ENCODE data around the gene ZNF146.
A peak's percentile ranks its signal among the peaks of the same experiment; 100 is the strongest.
"Not testable (repeated sequence)": the region's sequence is repeated elsewhere in the genome, so short reads cannot be mapped to it uniquely, and the experiment has no call there.

ZNF146 gene

GRCh38 chr19:36236304-36236945, 21.5 kb downstream of the ZNF146 start:
- no peak for DNase-seq (ENCODE audit: low spot score)

GRCh38 chr19:36236946-36237310, 22.0 kb downstream of the ZNF146 start:
- no peak for DNase-seq (ENCODE audit: low spot score)

- DNase-seq (ENCODE audit: low spot score): no peak
Measured at GRCh38 chr19:36244066-36244465, 29.2 kb downstream of the ZNF146 start.

- peak; percentile 43 for DNase-seq (ENCODE audit: low spot score)
Measured at GRCh38 chr19:36245210-36246005, 30.5 kb downstream of the ZNF146 start.

- no peak for DNase-seq (ENCODE audit: low spot score)
Measured at GRCh38 chr19:36246006-36246481, 31.1 kb downstream of the ZNF146 start.

- no peak for DNase-seq (ENCODE audit: low spot score)
Measured at GRCh38 chr19:36252047-36252446, 37.1 kb downstream of the ZNF146 start.

GRCh38 chr19:36254848-36255247, 39.9 kb downstream of the ZNF146 start:
- no peak for DNase-seq (ENCODE audit: low spot score)

GRCh38 chr19:36255316-36255715, 40.4 kb downstream of the ZNF146 start:
- DNase-seq (ENCODE audit: low spot score): no peak

- DNase-seq (ENCODE audit: low spot score): no peak
Measured at GRCh38 chr19:36256064-36256463, 41.2 kb downstream of the ZNF146 start.

- no peak for DNase-seq (ENCODE audit: low spot score)
Measured at GRCh38 chr19:36256853-36257519, 42.1 kb downstream of the ZNF146 start.

GRCh38 chr19:36257520-36257876, 42.6 kb downstream of the ZNF146 start:
- DNase-seq (ENCODE audit: low spot score): no peak

- DNase-seq (ENCODE audit: low spot score): no peak
Measured at GRCh38 chr19:36258028-36258875, 43.3 kb downstream of the ZNF146 start.

GRCh38 chr19:36259211-36259610, 44.3 kb downstream of the ZNF146 start:
- no peak for DNase-seq (ENCODE audit: low spot score)

- DNase-seq (ENCODE audit: low spot score): no peak
Measured at GRCh38 chr19:36265064-36265463, 50.2 kb downstream of the ZNF146 start.

- DNase-seq (ENCODE audit: low spot score): no peak
Measured at GRCh38 chr19:36265856-36266374, 51.0 kb downstream of the ZNF146 start.

- DNase-seq (ENCODE audit: low spot score): no peak
Measured at GRCh38 chr19:36266375-36266961, 51.6 kb downstream of the ZNF146 start.

- no peak for DNase-seq (ENCODE audit: low spot score)
Measured at GRCh38 chr19:36267061-36267845, 52.3 kb downstream of the ZNF146 start.

- DNase-seq (ENCODE audit: low spot score): not testable (repeated sequence)
Measured at GRCh38 chr19:36268081-36268480, 53.2 kb downstream of the ZNF146 start.

GRCh38 chr19:36268591-36268990, 53.7 kb downstream of the ZNF146 start:
- not testable (repeated sequence) for DNase-seq (ENCODE audit: low spot score)

GRCh38 chr19:36269295-36269694, 54.4 kb downstream of the ZNF146 start:
- not testable (repeated sequence) for DNase-seq (ENCODE audit: low spot score)

All from germinal center (tissue), 1 donor.